ENCODE data around the gene PEAK3. TPM values are rescaled to one million over a fixed set of nuclear protein-coding genes. Genes with fewer than 3 reads are reported as not detected.

Gene PEAK3
- total RNA-seq, 1 donor from 2014 or later, result not detected

DNA sequence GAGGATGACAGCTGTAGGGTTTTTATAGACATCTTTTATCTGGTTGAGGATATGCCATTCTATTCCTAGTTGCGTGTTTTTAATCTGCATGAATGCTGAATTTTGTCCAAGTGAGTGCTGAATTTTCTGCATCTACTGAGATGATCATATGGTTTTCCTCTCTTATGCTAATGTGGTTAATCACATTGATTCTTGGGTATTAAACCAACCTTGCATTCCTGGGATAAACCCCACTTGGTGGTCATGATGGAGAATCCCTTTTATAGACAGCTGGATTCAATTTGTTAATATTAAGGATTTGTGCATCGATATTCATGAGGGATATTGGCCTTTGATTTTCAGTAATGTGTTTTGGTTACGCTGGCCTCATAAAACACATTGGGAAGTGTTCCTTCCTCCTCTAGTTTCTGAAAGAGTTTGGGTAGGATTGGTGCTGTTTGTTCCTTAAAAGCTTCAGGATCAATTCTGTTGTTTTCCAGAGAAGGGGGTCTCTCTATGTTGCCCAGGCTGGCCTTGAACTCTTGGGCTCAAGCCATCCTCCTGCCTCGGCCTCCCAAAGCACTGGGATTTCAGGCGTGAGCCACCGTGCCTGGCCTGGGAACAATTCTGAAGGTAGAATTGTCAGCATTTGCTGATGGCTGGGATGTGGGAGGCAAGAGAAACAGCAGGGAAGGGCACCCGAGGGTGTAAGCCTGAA is 33.3 kb upstream of the PEAK3 start:
- DNase-seq (ENCODE audit: low read depth, low spot score), result no peak

DNA sequence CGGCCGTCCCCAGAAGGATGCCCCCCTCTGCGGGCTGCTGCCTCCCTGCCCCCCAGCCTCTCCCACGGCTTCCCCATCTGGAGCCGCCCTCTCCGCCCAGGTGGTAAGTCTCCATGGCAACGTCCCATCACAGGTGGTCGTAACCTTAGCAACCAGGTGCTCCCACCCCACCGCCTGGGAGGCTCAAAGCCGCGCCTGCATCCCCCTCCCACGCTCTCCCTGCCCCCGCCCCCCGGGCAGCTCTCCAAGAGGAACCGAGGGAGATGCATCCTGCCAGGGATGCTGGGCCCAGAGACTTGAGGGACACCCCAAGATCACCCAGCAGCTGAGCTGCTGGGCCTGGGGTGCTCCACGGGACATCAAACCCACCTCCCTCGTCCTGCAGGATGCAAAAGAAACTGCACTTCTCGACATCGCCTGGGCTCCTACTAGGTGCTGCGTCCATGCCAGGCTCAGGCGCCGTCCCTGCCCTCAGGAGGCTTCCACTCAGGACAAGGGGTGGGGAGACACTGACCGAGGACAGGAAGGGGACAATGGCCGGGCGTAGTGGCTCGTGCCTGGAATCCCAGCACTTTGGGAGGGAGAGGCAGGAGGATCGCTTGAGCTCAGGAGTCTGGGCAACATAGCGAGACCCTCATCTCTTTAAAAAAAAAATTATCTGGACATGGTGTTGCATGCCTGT is 31.0 kb upstream of the PEAK3 start:
- DNase-seq (ENCODE audit: low read depth, low spot score), result no peak

DNA sequence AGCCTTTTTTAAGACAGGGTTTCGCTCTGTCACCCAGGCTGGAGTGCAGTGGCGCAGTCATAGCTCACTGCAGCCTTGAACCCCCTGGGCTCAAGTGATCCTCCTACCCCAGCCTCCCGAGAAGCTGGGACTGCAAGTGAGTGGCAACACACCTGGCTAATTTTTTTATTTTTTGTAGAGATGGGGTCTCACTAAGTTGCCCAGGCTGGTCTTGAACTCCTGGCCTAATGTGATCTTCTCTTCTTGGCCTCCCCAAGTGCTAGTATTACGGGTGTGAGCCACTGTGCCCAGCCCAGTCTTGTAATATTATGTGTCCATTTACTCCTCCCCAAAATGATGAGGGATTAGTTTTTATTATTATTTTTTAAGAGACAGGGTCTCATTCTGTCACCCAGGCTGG is 29.1 kb upstream of the PEAK3 start:
- no peak for DNase-seq (ENCODE audit: low read depth, low spot score)

DNA sequence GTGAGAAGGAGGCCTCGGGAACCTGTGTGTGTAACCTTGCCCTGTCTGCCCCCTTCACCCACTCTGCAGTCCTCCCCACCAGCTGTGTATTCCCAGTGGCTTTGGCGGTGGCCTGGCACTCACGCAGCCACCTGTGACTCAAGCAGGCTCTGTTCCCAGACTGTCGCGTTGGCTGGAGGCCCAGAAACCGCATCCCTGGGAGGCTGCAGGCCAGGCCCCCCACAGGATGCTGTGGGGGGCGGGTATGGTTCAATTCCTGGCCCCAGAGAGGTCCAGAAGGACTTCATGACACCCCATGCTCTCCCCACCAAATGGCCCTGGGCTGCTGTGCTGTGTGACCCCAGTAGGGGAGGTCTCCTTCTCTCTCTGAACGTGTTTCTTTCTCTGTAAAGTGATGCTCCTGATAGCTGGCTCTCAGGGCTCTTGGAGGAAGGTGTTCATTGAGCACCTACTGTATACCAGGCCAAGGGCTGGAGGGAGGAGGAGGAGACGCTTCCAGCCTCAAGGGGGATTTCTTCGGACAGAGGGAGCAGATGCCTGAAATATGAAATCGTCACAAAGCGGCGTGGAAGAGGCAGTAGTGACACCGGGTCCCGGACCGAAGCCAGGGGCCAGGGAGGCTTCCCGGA is 27.9 kb upstream of the PEAK3 start:
- no peak for DNase-seq (ENCODE audit: low read depth, low spot score)

DNA sequence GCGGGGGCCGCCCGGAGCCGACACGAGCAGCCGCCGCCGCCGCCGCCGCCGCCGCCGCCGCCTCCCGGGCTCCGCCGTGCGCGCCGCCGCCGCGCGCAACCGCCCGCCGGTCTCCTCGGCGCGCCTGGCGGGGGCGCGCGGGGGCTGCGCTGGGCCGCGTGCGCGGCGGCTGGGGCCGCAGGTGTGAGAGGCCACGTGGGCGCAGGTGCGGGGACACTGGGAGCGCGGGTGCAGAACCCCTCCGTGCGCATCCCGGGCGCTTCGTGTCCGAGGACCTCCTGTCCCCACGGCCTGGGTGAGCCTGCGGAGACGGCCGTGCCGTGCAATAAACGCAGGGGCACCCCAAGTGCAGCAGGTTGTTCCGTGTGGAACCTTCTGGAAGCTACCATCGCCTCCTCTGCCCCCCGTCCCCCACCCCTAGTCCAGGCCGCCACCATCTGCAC is 26.2 kb upstream of the PEAK3 start, which contains the start of gene LINGO3:
LINGO3 (minus strand) TSS at position 41 of the 443 bp plus-strand sequence. CDS start 16,378 bp downstream, outside the sequence.
- DNase-seq (ENCODE audit: low read depth, low spot score), result no peak

DNA sequence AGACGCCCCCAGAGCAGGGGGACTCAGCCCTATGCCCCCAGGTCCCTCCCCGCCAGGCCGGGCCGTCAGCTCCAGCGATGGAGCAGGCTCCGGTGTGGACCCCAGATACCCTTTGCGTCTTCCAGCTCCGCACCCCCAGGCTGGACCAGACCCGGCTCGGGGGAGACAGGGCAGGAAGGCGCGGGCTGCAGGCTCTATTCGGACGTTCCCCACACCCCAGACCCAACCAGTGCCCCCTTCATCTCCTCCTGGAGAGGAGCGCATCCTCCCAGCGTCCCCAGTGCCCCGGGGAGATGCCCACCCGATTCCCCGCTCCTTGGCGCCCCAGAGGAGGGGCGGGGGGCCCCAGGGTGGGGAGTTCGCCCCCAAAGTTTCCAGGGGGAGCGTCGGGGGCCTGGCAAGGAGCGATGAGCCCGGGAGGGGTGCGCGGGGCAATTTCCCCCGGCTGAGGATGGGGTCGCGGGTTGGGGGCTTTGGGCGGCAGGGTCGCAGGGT is 25.6 kb upstream of the PEAK3 start:
- no peak for DNase-seq (ENCODE audit: low read depth, low spot score)

DNA sequence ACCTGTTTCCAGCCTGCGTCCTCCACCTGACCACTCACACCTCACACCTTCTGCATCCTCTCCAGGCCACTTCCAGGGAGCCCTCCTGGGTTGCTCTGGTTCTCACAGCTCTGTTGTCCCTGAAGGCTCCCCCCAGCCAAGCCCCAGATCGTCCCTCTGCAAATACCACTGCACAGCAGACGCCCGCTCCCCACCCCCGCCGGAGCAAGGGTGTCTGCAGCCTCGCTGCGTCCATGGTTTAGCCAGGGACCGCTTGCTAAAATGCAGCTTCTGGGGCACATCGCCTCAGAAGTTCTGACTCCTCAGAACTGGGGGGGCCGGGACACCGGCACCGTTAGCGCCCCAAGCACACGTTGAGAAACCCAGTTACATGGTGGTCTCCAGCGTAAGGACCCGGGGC is 25.0 kb upstream of the PEAK3 start:
- no peak for DNase-seq (ENCODE audit: low read depth, low spot score)

DNA sequence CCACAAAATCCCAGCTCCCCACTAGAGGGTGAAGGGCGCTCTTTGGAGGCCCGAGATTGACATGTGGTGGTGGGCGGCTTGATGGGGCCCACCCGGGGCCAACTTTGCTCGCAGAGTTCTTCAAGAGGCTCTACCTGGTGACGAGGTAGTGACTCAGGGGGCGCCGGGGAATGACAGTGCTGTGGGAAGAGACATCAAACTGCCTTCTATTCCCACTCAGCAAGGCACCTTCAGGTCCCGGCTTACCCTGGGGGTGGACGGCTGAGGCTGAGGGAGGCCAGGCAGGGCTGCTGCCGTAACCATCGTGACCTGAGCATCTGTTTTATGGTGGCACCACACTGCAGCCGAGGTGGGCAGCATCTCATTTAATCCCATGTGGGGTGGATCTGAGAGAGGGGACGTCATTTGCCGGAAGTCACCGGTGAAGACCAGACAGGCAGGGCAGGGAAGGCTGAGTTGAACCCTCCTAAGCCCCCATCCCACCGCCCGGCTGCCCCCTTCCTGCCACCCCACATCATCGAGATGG is 24.4 kb upstream of the PEAK3 start:
- DNase-seq (ENCODE audit: low read depth, low spot score), result no peak

DNA sequence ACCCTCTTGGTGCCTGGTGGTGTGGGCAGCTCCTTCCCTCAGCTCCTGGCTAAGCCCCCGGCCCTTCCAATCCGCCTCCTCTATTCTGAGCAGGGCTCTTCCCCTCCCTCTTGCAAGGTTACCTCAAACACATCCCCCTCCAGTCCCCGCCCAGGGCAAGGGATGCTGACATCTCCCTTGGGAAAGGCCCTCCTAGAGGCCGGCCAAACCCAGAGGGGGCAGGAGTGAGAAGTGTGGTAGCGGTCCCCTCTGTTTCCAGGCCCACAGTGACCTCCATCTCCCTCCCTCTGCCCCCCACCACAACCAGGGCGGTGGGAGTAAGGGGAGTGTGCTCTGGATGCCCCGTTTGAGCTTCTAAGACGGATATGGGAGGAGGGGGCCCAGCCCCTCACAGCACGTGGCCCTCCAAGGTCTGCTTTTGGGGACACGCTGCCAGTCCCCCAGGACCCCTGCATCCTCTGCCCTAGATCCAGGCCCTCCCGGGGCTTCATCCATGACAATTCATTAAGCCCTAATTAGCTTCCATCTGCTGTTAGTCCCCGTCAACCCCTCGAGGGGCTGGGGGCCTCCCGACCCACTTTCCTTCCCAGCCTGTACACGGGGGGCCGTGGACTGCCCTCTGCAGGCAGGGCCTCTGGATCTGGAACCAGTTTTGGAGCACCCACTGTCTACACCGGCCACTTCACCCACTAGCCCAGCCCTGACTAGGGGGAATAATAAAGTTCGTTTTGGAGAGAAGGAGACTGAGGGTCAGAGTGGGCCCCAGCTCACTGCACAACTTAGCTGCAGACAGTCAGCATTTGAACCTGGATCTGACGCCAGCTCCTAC is 23.7 kb upstream of the PEAK3 start:
- no peak for DNase-seq (ENCODE audit: low read depth, low spot score)

DNA sequence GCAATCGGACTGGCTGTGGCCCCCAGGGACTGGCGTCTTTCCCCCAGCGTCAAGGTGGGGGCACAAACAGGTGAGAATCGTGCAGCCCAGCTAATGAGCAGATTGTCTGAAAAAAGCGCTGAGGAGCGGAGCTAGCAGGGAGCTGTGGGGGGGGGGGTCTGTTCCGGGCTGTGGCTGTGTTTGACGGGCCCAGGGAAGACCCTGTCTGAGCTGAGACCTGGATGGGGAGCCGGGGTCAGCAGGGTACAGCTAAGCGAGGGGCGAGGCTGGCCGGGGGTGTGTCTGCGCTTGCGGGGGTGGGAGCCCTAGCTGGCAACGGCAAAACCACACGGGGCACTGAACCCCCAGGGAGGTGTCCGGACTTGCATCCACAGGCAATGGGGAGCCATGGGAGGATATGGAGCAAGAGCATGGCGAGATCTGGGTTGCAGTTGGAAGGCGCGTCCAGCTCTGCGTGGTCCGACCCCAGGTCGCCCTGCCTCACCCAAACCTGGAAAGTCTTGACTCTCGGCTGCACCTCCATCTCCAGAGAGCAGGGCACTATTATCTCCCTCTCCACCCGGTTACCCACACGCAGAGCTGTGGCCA is 21.3 kb upstream of the PEAK3 start:
- no peak for DNase-seq (ENCODE audit: low read depth, low spot score)

DNA sequence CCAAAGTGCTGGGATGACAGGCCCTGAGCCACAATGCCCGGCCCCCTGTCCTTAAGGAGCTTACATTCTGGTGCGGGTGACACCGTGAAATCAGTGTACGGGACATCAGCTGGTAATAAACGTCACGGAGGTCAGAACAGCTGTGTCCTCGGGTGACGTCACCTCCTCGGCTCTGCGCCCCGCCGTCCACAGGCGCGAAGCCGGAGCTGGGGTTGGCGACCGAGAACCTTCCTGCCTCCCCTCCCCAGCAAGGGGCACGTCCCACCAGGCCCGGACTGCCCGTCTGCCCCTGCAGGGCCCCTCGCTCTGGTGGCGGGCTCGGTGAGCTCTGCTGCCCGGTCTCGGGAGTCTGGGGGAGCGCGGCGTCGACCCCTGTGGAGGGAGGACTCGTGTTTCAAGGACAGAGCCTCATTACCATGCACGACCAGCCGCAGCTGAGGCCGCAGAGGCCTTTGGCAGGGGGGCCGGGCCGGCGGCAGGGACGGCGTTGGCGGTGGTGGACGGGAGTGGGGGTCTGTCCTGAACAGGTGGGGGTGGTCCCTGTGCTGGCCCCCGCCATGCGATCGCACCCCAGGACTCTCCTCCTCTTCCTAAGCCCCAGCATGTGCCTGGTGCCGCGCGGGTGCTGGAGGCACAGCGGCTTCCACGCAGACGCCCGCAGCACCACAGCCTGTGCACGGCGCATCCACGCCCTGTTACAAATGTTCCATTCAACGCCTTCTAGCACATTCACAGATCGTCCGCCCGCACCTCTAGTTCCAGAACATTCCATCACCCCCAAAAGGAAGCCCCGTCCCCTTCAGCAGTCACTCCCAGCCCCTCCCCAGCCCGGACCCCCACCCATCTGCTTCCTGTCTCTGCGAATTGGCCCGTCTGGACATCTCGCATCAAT is 20.6 kb upstream of the PEAK3 start:
- DNase-seq (ENCODE audit: low read depth, low spot score), result no peak

DNA sequence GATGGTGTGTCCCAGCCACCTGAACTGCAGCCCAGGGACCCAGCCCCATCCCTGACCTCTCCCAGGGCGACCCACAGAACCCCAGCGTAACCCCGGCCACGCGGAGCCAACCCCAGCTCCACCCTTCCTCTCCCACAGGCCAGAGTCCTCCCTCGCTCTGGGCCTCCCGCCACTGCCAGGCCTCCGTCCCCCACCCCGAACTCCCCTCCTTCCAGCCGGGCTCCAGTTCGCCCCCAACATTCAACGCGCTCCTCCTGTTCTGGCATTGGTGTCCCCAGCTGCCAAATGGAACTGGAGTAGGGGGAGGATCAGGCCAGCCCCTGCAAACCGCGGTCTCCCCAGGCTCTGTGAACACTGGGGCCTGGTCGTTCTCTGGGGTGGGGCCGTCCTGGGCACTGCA is 18.6 kb upstream of the PEAK3 start:
- DNase-seq (ENCODE audit: low read depth, low spot score), result no peak

DNA sequence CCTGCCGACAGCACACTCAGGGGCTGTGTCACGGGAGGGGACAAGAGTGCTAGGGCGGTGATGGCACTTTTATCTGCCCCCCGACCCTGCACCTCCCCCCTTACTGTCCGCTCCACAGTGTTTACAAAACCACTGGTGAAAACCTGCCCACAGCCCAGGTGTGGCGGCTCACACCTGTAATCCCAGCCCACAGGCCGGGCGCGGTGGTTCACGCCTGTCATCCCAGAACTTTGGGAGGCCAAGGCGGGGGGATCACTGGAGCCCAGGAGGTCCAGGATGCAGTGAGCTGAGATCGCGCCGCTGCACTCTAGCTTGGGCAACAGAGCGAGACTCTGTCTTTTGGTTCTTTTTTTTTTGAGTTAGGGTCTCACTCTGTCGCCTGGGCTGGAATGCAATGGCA is 14.2 kb upstream of the PEAK3 start:
- no peak for DNase-seq (ENCODE audit: low read depth, low spot score)

DNA sequence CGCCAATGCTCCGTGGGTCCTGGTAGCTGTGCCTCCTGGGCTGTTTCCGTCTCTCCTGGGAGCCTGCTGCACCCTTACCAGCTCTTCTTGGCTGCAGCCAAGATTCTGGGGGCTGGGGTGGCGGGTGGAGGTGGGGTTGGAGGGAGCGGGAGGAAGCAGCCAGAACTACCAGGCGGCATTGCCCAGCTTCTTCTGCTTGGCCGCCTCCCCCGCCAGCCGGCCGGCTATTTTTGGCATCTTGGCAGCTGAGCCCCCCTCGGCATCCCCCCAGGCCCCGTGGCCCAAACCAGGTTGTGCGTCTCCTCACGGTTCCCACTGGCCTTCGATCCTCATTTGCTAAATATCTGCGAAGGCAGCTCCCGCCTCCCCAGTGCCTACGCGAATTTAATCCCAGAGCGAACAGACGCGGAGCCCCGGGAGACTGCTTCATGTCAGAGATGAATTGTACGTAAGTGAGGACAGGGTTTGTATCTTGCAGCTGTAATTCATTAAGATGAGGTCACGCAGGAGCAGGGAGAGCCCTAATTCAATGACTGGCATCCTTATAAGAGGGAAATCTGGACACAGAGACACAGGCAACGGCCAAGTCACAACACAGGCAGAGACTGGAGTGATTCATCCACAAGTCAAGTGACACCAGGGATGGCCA is 12.8 kb upstream of the PEAK3 start:
- DNase-seq (ENCODE audit: low read depth, low spot score), result no peak

DNA sequence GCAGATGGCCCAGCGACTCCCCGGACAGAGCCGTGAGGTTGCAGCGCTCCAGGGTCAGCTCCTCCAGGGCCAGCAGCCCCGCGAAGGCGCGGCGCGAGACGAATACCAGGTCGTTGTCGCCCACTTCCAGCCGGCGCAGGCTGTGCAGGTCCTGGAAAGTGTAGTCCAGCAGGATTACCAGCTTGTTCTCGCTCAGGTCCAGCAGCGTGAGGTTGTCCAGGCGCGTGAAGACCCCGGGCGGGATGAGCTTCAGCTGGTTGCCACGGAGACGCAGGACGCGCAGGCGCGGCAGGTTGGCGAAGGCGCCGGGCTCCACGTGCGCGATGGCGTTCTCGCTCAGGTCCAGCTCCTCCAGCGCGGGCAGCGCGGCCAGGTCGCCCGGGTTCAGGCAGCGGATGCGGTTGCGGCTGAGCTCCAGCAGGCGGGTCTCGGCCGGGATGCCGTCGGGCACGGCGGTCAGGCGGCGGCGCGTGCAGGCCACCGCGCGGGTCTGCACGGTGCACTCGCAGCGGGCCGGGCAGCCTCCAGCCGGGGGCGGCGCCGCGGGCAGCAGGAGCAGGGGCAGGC is 9.3 kb upstream of the PEAK3 start:
- no peak for DNase-seq (ENCODE audit: low read depth, low spot score)

DNA sequence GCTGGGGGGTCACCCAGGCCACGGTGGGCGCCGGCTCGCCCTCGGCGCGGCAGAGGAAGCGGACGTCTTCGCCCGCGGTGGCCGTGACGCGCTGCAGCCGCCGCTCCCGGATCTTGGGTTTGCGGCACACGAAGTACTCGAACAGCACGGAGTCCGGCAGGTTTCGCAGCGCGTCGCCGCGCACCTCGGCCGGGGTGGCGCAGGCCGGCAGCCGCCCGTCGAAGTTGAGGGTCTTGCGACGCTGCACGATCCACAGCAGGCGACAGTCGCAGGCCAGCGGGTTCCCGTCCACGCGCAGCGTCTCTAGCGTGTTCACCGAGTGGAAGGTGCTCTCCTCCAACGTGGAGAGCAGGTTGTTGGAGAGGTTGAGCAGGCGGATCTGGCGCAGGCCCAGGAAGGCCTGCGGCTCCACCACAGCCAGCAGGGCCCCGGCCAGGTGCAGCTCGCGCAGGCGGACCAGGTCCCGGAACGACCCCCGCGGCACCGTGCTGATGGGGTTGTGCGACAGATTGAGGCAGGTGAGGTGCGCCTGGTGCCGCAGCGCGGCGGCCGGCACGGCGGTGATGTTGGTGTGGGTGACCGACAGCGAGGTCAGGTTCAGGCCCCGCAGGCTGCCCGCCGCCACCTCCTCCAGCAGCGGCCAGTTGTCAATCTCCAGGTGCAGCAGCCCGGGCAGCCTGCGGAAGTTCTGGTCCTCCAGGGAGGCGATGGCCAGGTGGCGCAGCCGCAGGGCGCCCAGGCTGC is 8.6 kb upstream of the PEAK3 start:
- DNase-seq (ENCODE audit: low read depth, low spot score), result no peak

DNA sequence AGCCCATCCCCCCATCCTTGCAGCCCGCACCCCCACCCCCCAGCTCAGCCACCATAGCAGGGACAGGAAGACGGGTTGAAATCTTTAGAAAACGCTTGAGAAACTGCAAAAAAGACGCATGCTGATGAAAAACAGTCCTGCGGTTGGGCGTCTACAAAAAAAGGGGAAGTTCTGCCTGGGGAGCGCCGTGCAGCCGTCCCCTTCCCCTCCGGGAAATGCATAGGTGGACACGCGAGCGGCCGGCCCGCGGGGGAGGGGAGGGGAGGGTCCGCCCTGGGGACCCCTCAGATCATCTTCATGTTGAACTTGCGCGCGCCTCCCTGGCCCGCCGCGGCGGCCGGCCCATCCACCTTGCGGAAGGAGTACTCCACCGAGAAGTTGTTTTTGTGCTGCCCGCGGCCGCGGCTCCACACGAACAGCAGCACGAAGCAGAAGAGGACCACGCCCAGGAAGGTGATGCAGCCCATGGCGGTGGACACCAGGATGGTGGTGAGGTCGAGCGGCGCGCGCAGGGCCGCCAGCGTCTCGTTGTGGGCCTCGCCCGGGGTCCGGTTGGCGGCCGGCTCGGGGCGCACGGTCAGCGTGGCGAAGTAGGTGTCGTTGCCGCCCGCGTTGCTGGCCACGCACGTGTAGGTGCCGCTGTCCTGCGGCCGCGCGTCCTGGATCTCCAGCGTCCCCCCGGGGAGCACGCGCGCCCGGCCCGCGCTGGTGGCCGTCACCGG is 7.9 kb upstream of the PEAK3 start:
- DNase-seq (ENCODE audit: low read depth, low spot score), result no peak

All from pulmonary artery endothelial cell (primary cell).